Keratinocyte (primary cell): Measurements from ENCODE around the gene CCDC137. TPM values are rescaled to one million over a fixed set of nuclear protein-coding genes. Genes with fewer than 3 reads are reported as not detected.

ENCODE experiments used
- DNase-seq: peaks from one replicate; pipeline ENCODE4 v3.0.0-alpha.2; 2011; ENCODE audit warnings: low read depth, missing footprints, low spot score
- FAIRE-seq: peaks from 2 replicates; lab custom pipeline; 2011; peaks lifted over from hg19 to GRCh38; lab: Jason Lieb, UNC
- H2AFZ ChIP-seq: 2 replicates; pipeline ENCODE4 v1.6.0; 2012; ENCODE audit warnings: low read length, control low read depth, inconsistent platforms; ENCODE audit not compliant: control insufficient read depth
- H3K27ac ChIP-seq: 2 replicates; pipeline ENCODE4 v1.5.1; 2011; ENCODE audit warnings: low read length; ENCODE audit not compliant: control insufficient read depth, insufficient read depth
- H3K27me3 ChIP-seq: 3 replicates; pipeline ENCODE4 v1.6.0; 2011; ENCODE audit warnings: low read length; ENCODE audit not compliant: control insufficient read depth, insufficient read depth; ENCODE audit errors: extremely low read depth
- H3K36me3 ChIP-seq, 2 experiments: 2 replicates in 1 of 2; 3 replicates in 1 of 2; pipeline ENCODE4 v1.5.1; 2011; ENCODE audit warnings: low read length in 2 of 2, mild to moderate bottlenecking in 1 of 2; ENCODE audit not compliant: control insufficient read depth in 2 of 2, insufficient read depth in 2 of 2; ENCODE audit errors: extremely low read depth in 1 of 2
- H3K4me1 ChIP-seq: 3 replicates; pipeline ENCODE4 v1.5.1; 2011; ENCODE audit warnings: low read length; ENCODE audit not compliant: control insufficient read depth, insufficient read depth; ENCODE audit errors: extremely low read depth
- H3K4me2 ChIP-seq: 3 replicates; pipeline ENCODE4 v1.6.0; 2011; ENCODE audit warnings: low read depth, low read length; ENCODE audit not compliant: control insufficient read depth, insufficient read depth; ENCODE audit errors: extremely low read depth
- H3K4me3 ChIP-seq, 3 experiments: fragments of 200-600 bp in 1 of 3; sonication (generic) in 1 of 3; 2 replicates in 2 of 3; 3 replicates in 1 of 3; pipeline ENCODE4 v1.5.1; 2011 to 2016; ENCODE audit warnings: low read length in 3 of 3, mild to moderate bottlenecking in 3 of 3, control low read depth in 2 of 3, inconsistent platforms in 1 of 3, low read depth in 1 of 3, mixed read lengths in 1 of 3, mixed run types in 1 of 3, moderate library complexity in 1 of 3; ENCODE audit not compliant: control insufficient read depth in 2 of 3, insufficient read depth in 2 of 3; ENCODE audit errors: extremely low read depth in 1 of 3
- H3K79me2 ChIP-seq: 2 replicates; pipeline ENCODE4 v1.6.0; 2012; ENCODE audit warnings: low read length; ENCODE audit not compliant: control insufficient read depth, insufficient read depth
- H3K9ac ChIP-seq: 3 replicates; pipeline ENCODE4 v1.6.0; 2011; ENCODE audit warnings: low read length; ENCODE audit not compliant: control insufficient read depth, insufficient read depth; ENCODE audit errors: extremely low read depth
- H3K9me1 ChIP-seq: 3 replicates; pipeline ENCODE4 v1.6.0; 2011; ENCODE audit warnings: low read length; ENCODE audit not compliant: control insufficient read depth, insufficient read depth; ENCODE audit errors: extremely low read depth
- H3K9me3 ChIP-seq: 2 replicates; pipeline ENCODE4 v1.5.1; 2012; ENCODE audit warnings: low read depth, low read length; ENCODE audit not compliant: control insufficient read depth
- H4K20me1 ChIP-seq: 3 replicates; pipeline ENCODE4 v1.6.0; 2011; ENCODE audit warnings: low read length; ENCODE audit not compliant: control insufficient read depth, insufficient read depth; ENCODE audit errors: extremely low read depth
- EZH2 ChIP-seq: IDR thresholded peaks from one replicate; pipeline ENCODE4 v1.6.1; 2012; ENCODE audit warnings: inconsistent platforms, mild to moderate bottlenecking, low read length, moderate library complexity
- dilution Hi-C: fragments of 300-500 bp; cut with MboI; formaldehyde crosslinking; loops from one replicate; pipeline ENCODE4 v1.7.0; 2020; ENCODE audit warnings: low sequenced_read_pairs; ENCODE audit not compliant: extremely low pct_ligation_motif_present
- polyA plus RNA-seq, 5 experiments: library from polyadenylated mRNA; depleted of rRNA in 3 of 5; stranded (reverse) in 3 of 5; stranded (forward) in 1 of 5; unstranded in 1 of 5; fragments of >200 nt; gene quantifications; 1 replicate in 1 of 5; 2 replicates in 3 of 5; 3 replicates in 1 of 5; pipeline versions ENCODE4 v1.2.1 to v1.2.3, GENCODE V29; 2011 to 2012; ENCODE audit warnings: missing spikeins in 2 of 5, low read depth in 1 of 5, low replicate concordance in 1 of 5
- TF ChIP-seq, protein P1 (sequence below), 3 experiments: IDR thresholded peaks in 1 of 3; conservative IDR thresholded peaks in 1 of 3; optimal IDR thresholded peaks in 1 of 3; 2 replicates in 2 of 3; 3 replicates in 1 of 3; pipeline versions ENCODE3 to v1.5.1; 2011; ENCODE audit warnings: low read length in 3 of 3, mild to moderate bottlenecking in 3 of 3, moderate library complexity in 2 of 3, control low read depth in 1 of 3, inconsistent platforms in 1 of 3; ENCODE audit not compliant: insufficient read depth in 2 of 3; ENCODE audit errors: extremely low read depth in 1 of 3

The CCDC137 gene
- polyA plus RNA-seq, 1 donor (not counting 4 experiments of a cell fraction or from before 2014, with no cell fraction given): 15.4 TPM

GRCh38 chr17:81694810-81695209, 28.3 kb downstream of the CCDC137 start:
- dilution Hi-C loops: no loop called here
- TF ChIP-seq EZH2: no peak
- TF ChIP-seq, protein P1, sequence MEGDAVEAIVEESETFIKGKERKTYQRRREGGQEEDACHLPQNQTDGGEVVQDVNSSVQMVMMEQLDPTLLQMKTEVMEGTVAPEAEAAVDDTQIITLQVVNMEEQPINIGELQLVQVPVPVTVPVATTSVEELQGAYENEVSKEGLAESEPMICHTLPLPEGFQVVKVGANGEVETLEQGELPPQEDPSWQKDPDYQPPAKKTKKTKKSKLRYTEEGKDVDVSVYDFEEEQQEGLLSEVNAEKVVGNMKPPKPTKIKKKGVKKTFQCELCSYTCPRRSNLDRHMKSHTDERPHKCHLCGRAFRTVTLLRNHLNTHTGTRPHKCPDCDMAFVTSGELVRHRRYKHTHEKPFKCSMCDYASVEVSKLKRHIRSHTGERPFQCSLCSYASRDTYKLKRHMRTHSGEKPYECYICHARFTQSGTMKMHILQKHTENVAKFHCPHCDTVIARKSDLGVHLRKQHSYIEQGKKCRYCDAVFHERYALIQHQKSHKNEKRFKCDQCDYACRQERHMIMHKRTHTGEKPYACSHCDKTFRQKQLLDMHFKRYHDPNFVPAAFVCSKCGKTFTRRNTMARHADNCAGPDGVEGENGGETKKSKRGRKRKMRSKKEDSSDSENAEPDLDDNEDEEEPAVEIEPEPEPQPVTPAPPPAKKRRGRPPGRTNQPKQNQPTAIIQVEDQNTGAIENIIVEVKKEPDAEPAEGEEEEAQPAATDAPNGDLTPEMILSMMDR (optimal IDR thresholded peaks at IDR 0.05 in 1 of 3, IDR thresholded peaks at IDR 0.05 in 1 of 3, conservative IDR thresholded peaks at IDR 0.05 in 1 of 3; ENCODE audit: extremely low read depth in 1 of 3, insufficient read depth in 2 of 3, low read length in 3 of 3): no peak
- Histone ChIP-seq H3K36me3 (peaks cover 56 to 72% of the 10 kb centered on the region in 2 experiments), H3K4me2 (no peak overlapping the region), H2AFZ (no peak overlapping the region), H3K9me3 (no peaks in the 10 kb centered on the region), H3K9ac (no peak overlapping the region), H3K9me1 (no peaks in the 10 kb centered on the region), H4K20me1 (peaks cover 6% of the 10 kb centered on the region), H3K27me3 (no peaks in the 10 kb centered on the region), H3K4me3 (no peak overlapping the region), H3K4me1 (no peaks in the 10 kb centered on the region), H3K27ac (no peak overlapping the region), H3K79me2 (peaks cover 61% of the 10 kb centered on the region)
- DNase-seq (no peak), FAIRE-seq (no peak)

DNA sequence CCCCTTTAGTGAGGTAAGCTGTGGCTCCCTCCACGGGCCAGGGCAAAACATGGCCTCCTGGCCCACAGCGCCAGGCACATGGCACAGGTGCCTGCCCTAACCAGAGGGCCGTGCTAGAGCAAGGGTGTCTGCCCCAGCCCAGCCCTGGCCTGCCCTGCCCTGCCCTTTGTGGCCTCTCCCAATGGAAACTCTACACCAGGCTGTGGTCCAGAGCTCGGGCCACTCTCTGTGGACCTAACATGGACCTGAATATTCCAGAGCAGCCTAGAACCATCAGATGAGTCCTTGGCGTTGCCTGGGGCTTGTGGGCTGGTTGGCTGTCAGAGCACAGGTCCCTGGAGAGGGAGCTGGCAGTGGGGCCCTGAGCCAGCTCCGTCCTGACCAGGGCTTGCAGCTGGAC, 28.7 kb downstream of the CCDC137 start:
- H3K36me3 ChIP-seq: peaks cover 52 to 68% of the 10 kb centered on the region in 2 experiments

More for the DNA sequence above, 28.7 kb downstream of the CCDC137 start:
- no peaks in the 10 kb centered on the region for H3K9me1 ChIP-seq
- no peak for TF ChIP-seq EZH2
- TF ChIP-seq, protein P1 (optimal IDR thresholded peaks at IDR 0.05 in 1 of 3, IDR thresholded peaks at IDR 0.05 in 1 of 3, conservative IDR thresholded peaks at IDR 0.05 in 1 of 3; ENCODE audit: extremely low read depth in 1 of 3, insufficient read depth in 2 of 3, low read length in 3 of 3): no peak
- H3K27ac ChIP-seq: no peak overlapping the region
- no peaks in the 10 kb centered on the region for H3K4me1 ChIP-seq
- H3K9ac ChIP-seq: no peak overlapping the region
- FAIRE-seq (no peak), DNase-seq (no peak)
- H3K9me3 ChIP-seq: no peaks in the 10 kb centered on the region
- H3K79me2 ChIP-seq: peaks cover 58% of the 10 kb centered on the region
- H3K4me3 ChIP-seq: no peak overlapping the region
- dilution Hi-C loops: no loop called here
- H4K20me1 ChIP-seq: peaks cover 6% of the 10 kb centered on the region
- no peak overlapping the region for H3K4me2 ChIP-seq
- H2AFZ ChIP-seq: no peak overlapping the region
- H3K27me3 ChIP-seq: no peaks in the 10 kb centered on the region
